Measurements from ENCODE around the gene DOK3.

DOK3 gene

DNA sequence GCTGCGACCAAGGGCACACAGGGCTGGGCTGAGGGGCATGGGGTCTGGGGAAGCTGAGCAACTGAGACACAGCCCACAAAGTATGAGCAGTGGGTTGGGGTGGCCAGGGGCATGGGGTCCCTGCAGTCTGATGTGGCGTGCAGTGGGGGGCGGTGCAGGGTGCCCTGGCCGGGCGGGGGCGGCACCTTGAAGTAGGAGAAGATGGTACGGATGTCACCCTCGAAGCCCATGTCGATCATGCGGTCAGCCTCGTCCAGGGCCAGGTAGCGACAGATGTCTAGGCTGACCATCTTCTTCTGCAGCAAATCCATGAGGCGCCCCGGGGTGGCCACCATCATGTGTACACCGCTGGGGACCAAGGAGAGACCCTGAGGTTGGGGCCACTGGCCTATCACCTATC is 3.9 kb upstream of the DOK3 start:
- DNase-seq (ENCODE audit: insufficient read length, low spot score) (no peak), FAIRE-seq (no peak)
- TF ChIP-seq POLR2A (IDR thresholded peaks at IDR 0.05; ENCODE audit: low read depth, low read length) = no peak

GRCh38 chr5:177512736-177513380 is 3.2 kb upstream of the DOK3 start:
- no peak for TF ChIP-seq POLR2A (IDR thresholded peaks at IDR 0.05; ENCODE audit: low read depth, low read length)
- FAIRE-seq (no peak), DNase-seq (ENCODE audit: insufficient read length, low spot score) (no peak)

DNA sequence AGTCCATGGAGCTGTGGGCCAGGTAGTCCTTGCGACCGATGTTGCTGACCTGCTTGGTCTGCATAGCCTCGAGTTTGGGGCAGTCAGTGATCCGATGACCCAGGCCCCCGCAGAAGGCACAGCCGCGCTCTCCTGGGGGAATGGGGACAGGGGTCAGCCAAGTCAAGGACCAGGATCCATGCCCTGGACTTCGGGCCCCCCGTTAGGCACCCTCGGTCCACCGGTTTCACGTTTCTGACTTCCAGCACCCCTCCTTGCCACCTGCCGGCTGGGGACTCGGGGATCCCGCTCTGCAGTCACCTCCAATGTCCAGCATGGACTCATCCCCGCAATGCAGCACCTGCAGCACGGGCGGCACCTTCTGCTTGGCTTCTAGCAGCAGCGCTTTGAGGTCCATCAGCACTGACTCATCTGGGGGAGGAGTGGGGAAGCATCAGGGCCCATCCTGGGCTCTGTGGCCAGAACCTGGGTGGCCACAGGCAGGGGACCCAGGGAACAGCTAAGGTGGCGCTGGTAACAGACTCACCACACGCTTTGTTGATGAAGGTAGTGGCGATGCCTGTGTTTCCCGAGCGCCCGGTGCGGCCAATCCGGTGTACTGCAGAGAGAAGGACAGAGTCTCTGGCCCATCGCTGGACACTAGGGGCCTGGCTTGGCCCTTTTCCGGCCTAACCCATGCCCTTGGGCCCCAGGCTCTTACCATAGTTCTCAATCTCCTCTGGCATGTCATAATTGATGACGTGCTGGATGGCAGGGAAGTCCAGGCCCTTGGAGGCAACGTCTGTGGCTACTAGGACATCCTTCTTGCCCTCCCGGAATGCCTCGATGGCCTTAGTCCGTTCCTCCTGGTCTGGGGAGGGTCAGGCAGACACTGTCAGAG is 2.4 kb upstream of the DOK3 start:
- no peak for FAIRE-seq
- no peak for DNase-seq (ENCODE audit: insufficient read length, low spot score)
- TF ChIP-seq POLR2A (IDR thresholded peaks at IDR 0.05; ENCODE audit: low read depth, low read length) = no peak

- FAIRE-seq (no peak), DNase-seq (ENCODE audit: insufficient read length, low spot score) (no peak)
- TF ChIP-seq POLR2A (IDR thresholded peaks at IDR 0.05; ENCODE audit: low read depth, low read length) = no peak
Measured at GRCh38 chr5:177511181-177511580, 1.6 kb upstream of the DOK3 start.

DNA sequence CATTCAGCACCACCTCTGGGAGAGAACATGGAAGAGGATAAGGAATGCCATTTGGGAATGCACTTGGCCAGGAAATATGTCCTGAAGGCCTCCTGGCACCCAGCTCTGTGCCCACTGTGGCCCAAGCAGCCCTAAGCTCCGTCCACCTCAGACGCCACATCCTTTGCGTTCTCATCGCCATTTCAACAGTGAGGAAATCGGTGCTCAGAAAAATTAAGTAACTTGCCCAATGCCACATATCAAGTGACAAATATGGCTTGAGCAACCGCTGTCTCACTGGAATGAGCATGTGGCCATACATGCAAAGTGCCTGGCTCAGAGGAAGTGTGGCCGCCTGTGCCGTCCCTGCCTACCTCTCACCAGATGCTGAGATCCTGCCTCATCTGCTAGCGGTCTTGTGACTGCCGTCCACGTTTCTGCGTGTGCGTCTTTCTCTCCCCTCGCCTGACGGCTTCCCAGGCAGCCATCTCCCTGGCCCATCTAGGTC is 984 bp upstream of the DOK3 start:
- FAIRE-seq = no peak
- no peak for DNase-seq (ENCODE audit: insufficient read length, low spot score)
- TF ChIP-seq POLR2A (IDR thresholded peaks at IDR 0.05; ENCODE audit: low read depth, low read length) = no peak

DNA sequence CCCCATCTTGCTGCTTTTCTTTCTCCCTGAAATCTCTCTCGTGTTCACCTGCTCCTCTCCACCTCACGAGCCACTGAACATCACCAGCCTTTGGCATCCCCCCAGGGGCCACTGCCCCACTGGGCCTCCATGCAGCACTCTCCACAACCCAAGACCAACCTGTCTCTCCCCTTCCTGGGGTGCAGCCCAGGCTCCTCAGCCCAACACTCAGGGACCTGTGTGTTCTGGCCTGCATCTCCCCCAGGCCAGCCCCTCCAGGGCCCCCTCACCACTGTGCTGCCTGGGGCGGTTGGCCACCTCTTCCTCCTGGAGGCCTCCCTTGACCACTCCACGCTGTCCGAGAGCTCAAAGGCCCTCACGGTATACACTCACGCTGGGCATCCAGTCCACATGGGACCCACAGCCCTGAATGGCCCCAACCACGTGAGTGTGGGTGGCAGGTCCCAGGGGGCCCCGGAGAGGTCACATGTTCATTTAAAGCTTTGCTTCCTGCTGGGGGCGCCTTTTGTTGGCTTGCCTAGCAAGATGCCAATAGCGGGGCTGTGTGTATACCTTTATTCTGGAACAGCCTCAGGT is 453 bp upstream of the DOK3 start:
- no peak for DNase-seq (ENCODE audit: insufficient read length, low spot score)
- no peak for TF ChIP-seq POLR2A (IDR thresholded peaks at IDR 0.05; ENCODE audit: low read depth, low read length)
- FAIRE-seq = no peak

- DNase-seq (ENCODE audit: insufficient read length, low spot score) = no peak
- no peak for FAIRE-seq
- TF ChIP-seq POLR2A (IDR thresholded peaks at IDR 0.05; ENCODE audit: low read depth, low read length) = no peak
Measured at GRCh38 chr5:177508837-177509236, 789 bp downstream of the DOK3 start.

DNA sequence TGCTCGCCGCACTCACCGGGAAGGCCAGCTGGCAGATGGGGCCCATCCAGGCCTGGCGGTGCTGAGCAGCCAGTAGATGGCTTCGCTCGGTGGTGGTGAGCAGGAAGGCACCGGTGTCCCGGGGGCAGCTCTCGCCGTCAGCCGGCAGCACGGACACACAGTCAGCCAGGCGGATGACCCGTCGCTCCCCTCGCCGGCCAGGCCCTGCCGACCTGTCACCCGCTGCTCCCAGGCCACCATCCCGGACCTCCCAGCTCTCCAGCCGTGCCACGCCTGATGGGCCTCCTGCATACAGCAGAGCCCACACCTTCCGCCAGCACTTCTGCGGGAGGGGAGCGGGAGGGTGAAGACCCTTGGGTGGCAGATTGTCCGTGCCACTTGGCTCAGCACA is 1.4 kb downstream of the DOK3 start:
- FAIRE-seq = no peak
- no peak for DNase-seq (ENCODE audit: insufficient read length, low spot score)
- no peak for TF ChIP-seq POLR2A (IDR thresholded peaks at IDR 0.05; ENCODE audit: low read depth, low read length)

- DNase-seq (ENCODE audit: insufficient read length, low spot score) (no peak), FAIRE-seq (no peak)
Measured at GRCh38 chr5:177507596-177508220, 1.9 kb downstream of the DOK3 start.

DNA sequence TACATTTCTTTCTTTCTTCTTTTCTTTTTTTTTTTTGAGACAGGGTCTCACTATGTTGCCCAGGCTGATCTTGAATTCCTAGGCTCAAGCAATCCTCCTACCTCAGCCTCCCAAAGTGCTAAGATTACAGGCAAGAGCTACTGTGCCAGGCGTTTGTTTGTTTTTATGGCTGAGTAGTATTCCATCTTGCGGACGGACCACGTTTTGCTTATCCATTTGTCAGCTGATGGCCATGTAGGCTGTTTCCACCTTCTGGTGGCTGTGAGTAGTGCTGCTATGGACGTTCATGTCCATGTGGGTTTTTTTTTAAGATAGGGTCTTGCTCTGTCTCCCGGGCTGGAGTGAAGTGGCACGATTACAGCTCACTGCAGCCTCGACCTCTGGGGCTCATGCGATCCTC is 2.5 kb downstream of the DOK3 start:
- FAIRE-seq = no peak
- TF ChIP-seq POLR2A (IDR thresholded peaks at IDR 0.05; ENCODE audit: low read depth, low read length) = no peak
- no peak for DNase-seq (ENCODE audit: insufficient read length, low spot score)

More at GRCh38 chr5:177507596-177508220, 1.9 kb downstream of the DOK3 start:
- no peak for TF ChIP-seq POLR2A (IDR thresholded peaks at IDR 0.05; ENCODE audit: low read depth, low read length)

DNA sequence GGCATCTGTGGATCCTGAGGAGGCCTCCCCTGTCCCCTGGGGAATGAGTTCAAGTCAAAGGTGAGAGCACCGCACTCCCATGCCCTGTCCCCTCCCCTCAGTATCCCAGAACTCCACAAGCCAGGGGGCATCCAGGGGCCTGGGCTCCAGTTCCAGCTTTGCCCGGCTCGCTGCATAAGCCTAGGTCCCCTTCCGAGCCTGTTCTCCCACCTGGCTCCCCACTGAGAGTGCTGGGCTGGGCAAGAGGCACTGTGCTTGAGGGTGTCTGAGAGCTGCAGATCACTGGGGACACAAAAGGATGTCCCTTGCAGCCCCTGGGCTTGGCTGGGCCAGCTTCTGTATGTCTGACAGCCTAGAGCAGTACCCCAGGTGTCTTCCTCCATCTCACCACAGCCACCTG is 4.6 kb downstream of the DOK3 start:
- TF ChIP-seq POLR2A (IDR thresholded peaks at IDR 0.05; ENCODE audit: low read depth, low read length) = no peak
- DNase-seq (ENCODE audit: insufficient read length, low spot score) (no peak), FAIRE-seq (no peak)

- TF ChIP-seq POLR2A (IDR thresholded peaks at IDR 0.05; ENCODE audit: low read depth, low read length) = no peak
- no peak for DNase-seq (ENCODE audit: insufficient read length, low spot score)
- FAIRE-seq = no peak
Measured at GRCh38 chr5:177504086-177505056, 5.3 kb downstream of the DOK3 start.

Measured in H54 (cell line).